WTC11 (cell line): ENCODE data around the gene TMEM108.

ENCODE experiments used
- EMX1 ChIP-seq: fragments of 250-450 bp; sonication (Bioruptor Pico); IDR thresholded peaks from 2 replicates; pipeline ENCODE4 v1.8.0; 2021; ENCODE audit warnings: mild to moderate bottlenecking
- ESRRA ChIP-seq: sonication (generic); formaldehyde crosslinking; IDR thresholded peaks from 2 replicates; pipeline ENCODE4 v1.8.1; 2022; ENCODE audit warnings: mild to moderate bottlenecking, missing genetic modification reagents, borderline replicate concordance
- FOXP1 ChIP-seq: sonication (generic); formaldehyde crosslinking; IDR thresholded peaks from 2 replicates; pipeline ENCODE4 v1.8.0; 2022; ENCODE audit warnings: missing genetic modification reagents, mild to moderate bottlenecking, moderate library complexity, borderline replicate concordance
- MYBL2 ChIP-seq: sonication (generic); formaldehyde crosslinking; IDR thresholded peaks from 2 replicates; pipeline ENCODE4 v1.8.1; 2023; ENCODE audit warnings: mild to moderate bottlenecking, moderate library complexity, missing genetic modification reagents
- NFYB ChIP-seq: sonication (generic); formaldehyde crosslinking; conservative IDR thresholded peaks from 2 replicates; pipeline ENCODE4 v1.8.0; 2022; ENCODE audit warnings: low read depth, missing genetic modification reagents
- NR2C2 ChIP-seq: sonication (generic); formaldehyde crosslinking; IDR thresholded peaks from 2 replicates; pipeline ENCODE4 v1.8.0; 2022; ENCODE audit warnings: mild to moderate bottlenecking, missing genetic modification reagents
- NR3C1 ChIP-seq: sonication (generic); formaldehyde crosslinking; conservative IDR thresholded peaks from 2 replicates; pipeline ENCODE4 v1.8.1; 2023; ENCODE audit warnings: low read depth, mild to moderate bottlenecking, missing genetic modification reagents
- TCF7 ChIP-seq: sonication (generic); formaldehyde crosslinking; IDR thresholded peaks from 2 replicates; pipeline ENCODE4 v1.8.0; 2022; ENCODE audit warnings: mild to moderate bottlenecking, low read depth, missing genetic modification reagents, moderate library complexity
- ZBTB21 ChIP-seq: sonication (generic); formaldehyde crosslinking; IDR thresholded peaks from 2 replicates; pipeline ENCODE4 v1.8.1; 2023; ENCODE audit warnings: mild to moderate bottlenecking, missing genetic modification reagents, borderline replicate concordance
- TF ChIP-seq, protein P1 (sequence below): fragments of 200-600 bp; IDR thresholded peaks from 2 replicates; pipeline ENCODE4 v1.8.0; 2022; ENCODE audit warnings: antibody characterized with exemption
- TF ChIP-seq, protein P2 (sequence below): sonication (generic); formaldehyde crosslinking; IDR thresholded peaks from 2 replicates; pipeline ENCODE4 v1.8.1; 2022; ENCODE audit warnings: missing genetic modification reagents, borderline replicate concordance
- TF ChIP-seq, protein P3 (sequence below): fragments of 250-450 bp; sonication (Bioruptor Pico); IDR thresholded peaks from 2 replicates; pipeline ENCODE4 v2.1.2; 2022; ENCODE audit warnings: mild to moderate bottlenecking, moderate library complexity
- TF ChIP-seq, protein P4 (sequence below): sonication (generic); formaldehyde crosslinking; IDR thresholded peaks from 2 replicates; pipeline ENCODE4 v1.8.0; 2022; ENCODE audit warnings: mild to moderate bottlenecking, missing genetic modification reagents

DNA sequence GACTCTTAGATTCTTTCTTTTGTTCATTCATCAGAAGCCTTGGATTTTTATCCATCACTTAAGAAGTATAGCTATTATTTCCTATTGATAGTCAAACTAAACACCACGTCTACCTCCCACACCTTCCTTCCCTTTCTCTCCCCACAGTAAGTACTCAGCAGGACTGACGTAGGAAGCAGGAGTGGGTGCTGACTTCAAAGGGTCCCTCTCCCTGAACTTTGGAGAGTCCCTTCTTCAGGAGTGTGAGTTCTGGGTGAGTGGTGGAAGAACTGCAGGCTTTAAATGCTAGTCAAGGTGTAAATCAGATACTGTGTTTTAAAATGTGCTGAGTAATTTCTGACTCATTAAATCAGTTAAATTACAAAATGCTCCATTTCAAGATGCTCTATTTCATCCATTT is 235.2 kb downstream of the TMEM108 start:
- TF ChIP-seq MYBL2 (no peak), NFYB (CRISPR knock-in tag) (no peak), ZBTB21 (CRISPR knock-in tag) (no peak), TCF7 (CRISPR knock-in tag) (no peak), NR2C2 (no peak), NR3C1 (CRISPR knock-in tag) (no peak), EMX1 (no peak), ESRRA (no peak), FOXP1 (no peak)
- TF ChIP-seq, protein P1, sequence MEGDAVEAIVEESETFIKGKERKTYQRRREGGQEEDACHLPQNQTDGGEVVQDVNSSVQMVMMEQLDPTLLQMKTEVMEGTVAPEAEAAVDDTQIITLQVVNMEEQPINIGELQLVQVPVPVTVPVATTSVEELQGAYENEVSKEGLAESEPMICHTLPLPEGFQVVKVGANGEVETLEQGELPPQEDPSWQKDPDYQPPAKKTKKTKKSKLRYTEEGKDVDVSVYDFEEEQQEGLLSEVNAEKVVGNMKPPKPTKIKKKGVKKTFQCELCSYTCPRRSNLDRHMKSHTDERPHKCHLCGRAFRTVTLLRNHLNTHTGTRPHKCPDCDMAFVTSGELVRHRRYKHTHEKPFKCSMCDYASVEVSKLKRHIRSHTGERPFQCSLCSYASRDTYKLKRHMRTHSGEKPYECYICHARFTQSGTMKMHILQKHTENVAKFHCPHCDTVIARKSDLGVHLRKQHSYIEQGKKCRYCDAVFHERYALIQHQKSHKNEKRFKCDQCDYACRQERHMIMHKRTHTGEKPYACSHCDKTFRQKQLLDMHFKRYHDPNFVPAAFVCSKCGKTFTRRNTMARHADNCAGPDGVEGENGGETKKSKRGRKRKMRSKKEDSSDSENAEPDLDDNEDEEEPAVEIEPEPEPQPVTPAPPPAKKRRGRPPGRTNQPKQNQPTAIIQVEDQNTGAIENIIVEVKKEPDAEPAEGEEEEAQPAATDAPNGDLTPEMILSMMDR, result no peak
- TF ChIP-seq, protein P2, sequence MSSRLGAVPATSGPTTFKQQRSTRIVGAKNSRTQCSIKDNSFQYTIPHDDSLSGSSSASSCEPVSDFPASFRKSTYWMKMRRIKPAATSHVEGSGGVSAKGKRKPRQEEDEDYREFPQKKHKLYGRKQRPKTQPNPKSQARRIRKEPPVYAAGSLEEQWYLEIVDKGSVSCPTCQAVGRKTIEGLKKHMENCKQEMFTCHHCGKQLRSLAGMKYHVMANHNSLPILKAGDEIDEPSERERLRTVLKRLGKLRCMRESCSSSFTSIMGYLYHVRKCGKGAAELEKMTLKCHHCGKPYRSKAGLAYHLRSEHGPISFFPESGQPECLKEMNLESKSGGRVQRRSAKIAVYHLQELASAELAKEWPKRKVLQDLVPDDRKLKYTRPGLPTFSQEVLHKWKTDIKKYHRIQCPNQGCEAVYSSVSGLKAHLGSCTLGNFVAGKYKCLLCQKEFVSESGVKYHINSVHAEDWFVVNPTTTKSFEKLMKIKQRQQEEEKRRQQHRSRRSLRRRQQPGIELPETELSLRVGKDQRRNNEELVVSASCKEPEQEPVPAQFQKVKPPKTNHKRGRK (CRISPR knock-in tag), result no peak
- TF ChIP-seq, protein P3, sequence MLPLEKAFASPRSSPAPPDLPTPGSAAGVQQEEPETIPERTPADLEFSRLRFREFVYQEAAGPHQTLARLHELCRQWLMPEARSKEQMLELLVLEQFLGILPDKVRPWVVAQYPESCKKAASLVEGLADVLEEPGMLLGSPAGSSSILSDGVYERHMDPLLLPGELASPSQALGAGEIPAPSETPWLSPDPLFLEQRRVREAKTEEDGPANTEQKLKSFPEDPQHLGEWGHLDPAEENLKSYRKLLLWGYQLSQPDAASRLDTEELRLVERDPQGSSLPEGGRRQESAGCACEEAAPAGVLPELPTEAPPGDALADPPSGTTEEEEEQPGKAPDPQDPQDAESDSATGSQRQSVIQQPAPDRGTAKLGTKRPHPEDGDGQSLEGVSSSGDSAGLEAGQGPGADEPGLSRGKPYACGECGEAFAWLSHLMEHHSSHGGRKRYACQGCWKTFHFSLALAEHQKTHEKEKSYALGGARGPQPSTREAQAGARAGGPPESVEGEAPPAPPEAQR (CRISPR knock-in tag), result no peak
- TF ChIP-seq, protein P4, sequence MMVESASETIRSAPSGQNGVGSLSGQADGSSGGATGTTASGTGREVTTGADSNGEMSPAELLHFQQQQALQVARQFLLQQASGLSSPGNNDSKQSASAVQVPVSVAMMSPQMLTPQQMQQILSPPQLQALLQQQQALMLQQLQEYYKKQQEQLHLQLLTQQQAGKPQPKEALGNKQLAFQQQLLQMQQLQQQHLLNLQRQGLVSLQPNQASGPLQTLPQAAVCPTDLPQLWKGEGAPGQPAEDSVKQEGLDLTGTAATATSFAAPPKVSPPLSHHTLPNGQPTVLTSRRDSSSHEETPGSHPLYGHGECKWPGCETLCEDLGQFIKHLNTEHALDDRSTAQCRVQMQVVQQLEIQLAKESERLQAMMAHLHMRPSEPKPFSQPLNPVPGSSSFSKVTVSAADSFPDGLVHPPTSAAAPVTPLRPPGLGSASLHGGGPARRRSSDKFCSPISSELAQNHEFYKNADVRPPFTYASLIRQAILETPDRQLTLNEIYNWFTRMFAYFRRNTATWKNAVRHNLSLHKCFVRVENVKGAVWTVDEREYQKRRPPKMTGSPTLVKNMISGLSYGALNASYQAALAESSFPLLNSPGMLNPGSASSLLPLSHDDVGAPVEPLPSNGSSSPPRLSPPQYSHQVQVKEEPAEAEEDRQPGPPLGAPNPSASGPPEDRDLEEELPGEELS (CRISPR knock-in tag), result no peak
